Sigmoid colon (tissue), 7 donors: ENCODE results near the gene GLI3. TPM values are rescaled to one million over a fixed set of nuclear protein-coding genes. Genes with fewer than 3 reads are reported as not detected.

Experiments used
- DNase-seq: peaks from one replicate; pipeline ENCODE4 v3.0.0-alpha.2; 2019
- H3K27ac ChIP-seq, 4 donors: fragments of 200-600 bp; sonication (generic); one replicate each; pipeline ENCODE4 v1.5.1; 2016 to 2019; ENCODE audit warnings: mild to moderate bottlenecking in 1 of 4
- H3K27me3 ChIP-seq, 3 donors: fragments of 200-600 bp; sonication (generic); one replicate each; pipeline ENCODE4 v1.5.1; 2019; ENCODE audit warnings: mild to moderate bottlenecking in 1 of 3
- H3K36me3 ChIP-seq, 4 donors: fragments of 200-600 bp; sonication (generic); one replicate each; pipeline ENCODE4 v1.5.1; 2016 to 2019
- H3K4me1 ChIP-seq, 4 donors: fragments of 200-600 bp; sonication (generic); one replicate each; pipeline ENCODE4 v1.5.1; 2017 to 2019
- H3K4me3 ChIP-seq, 4 donors: fragments of 200-600 bp; sonication (generic); one replicate each; pipeline ENCODE4 v1.5.1; 2017 to 2019; ENCODE audit warnings: mild to moderate bottlenecking in 2 of 4, moderate library complexity in 1 of 4
- H3K9me3 ChIP-seq, 4 donors: fragments of 200-600 bp in 3 of 4; sonication (generic) in 3 of 4; one replicate each; pipeline versions ENCODE4 v1.5.1 to v1.6.1; 2013 to 2019
- CTCF ChIP-seq, 4 experiments: fragments of 450-650 bp in 3 of 4; fragments of 200-600 bp in 1 of 4; IDR thresholded peaks; one replicate each; pipeline ENCODE4 v1.5.1; 2016 to 2019; ENCODE audit warnings: antibody characterized with exemption in 4 of 4, mild to moderate bottlenecking in 3 of 4, moderate library complexity in 2 of 4
- EP300 ChIP-seq, 4 donors: sonication (generic); formaldehyde crosslinking; IDR thresholded peaks; one replicate each; pipeline ENCODE4 v1.6.1; 2017; ENCODE audit warnings: antibody characterized with exemption in 4 of 4
- POLR2A ChIP-seq, 2 donors: fragments of 450-650 bp; IDR thresholded peaks; one replicate each; pipeline ENCODE4 v1.6.1; 2016; ENCODE audit warnings: antibody characterized with exemption in 2 of 2, mild to moderate bottlenecking in 2 of 2, moderate library complexity in 2 of 2
- POLR2AphosphoS5 ChIP-seq, 4 donors: sonication (generic); formaldehyde crosslinking; IDR thresholded peaks; one replicate each; pipeline ENCODE4 v1.6.1; 2017; ENCODE audit warnings: antibody characterized with exemption in 4 of 4
- WGBS, 2 donors: extraction: QIAGEN DNeasy Blood & Tissue Kit; methylation state at CpG; one replicate each; pipeline ENCODE4 v1.1.7; 2013; 5-methylcytosine and 5-hydroxymethylcytosine counted together
- intact Hi-C: fragments of 100-400 bp; cut with DNase I; formaldehyde crosslinking; loops from one replicate; pipeline ENCODE4 v1.15.1; 2023
- polyA plus RNA-seq, 3 donors: library from polyadenylated mRNA; stranded (reverse); fragments of 200-250 nt; gene quantifications; one replicate each; pipeline ENCODE4 v1.2.3, GENCODE V29; 2013
- total RNA-seq, 4 donors: library from RNA; depleted of rRNA; stranded (reverse); fragments of >200 nt; gene quantifications; one replicate each; pipeline ENCODE4 v1.1.0, GENCODE V29; 2016
- donor health status: healthy with polysubstance abuse.
- donor health status: Bipolar disorder and iron deficiency.
- donor health status: healthy.

The GLI3 gene
- total and polyA plus RNA-seq, 7 donors, result 0.23 to 31.6 (median 17.2) TPM

GRCh38 chr7:42055171-42055570 lies 181.8 kb downstream of the GLI3 start:
- Histone ChIP-seq H3K4me1 (peaks cover 0 to 13% (median 5%) of the 10 kb centered on the region in 4 donors), H3K27ac (no peak overlapping the region), H3K27me3 (no peaks in the 10 kb centered on the region), H3K36me3 (peaks cover 0 to 13% (median 0%) of the 10 kb centered on the region in 4 donors), H3K9me3 (no peaks in the 10 kb centered on the region), H3K4me3 (no peak overlapping the region)
- 69 to 83% methylated on average over 5 of the region's 5 CpGs for WGBS, 2 donors
- intact Hi-C loops, result no loop called here
- DNase-seq, result no peak
- no peak for TF ChIP-seq POLR2AphosphoS5 (IDR thresholded peaks at IDR 0.05)
- TF ChIP-seq POLR2A (IDR thresholded peaks at IDR 0.05), result no peak
- TF ChIP-seq CTCF (IDR thresholded peaks at IDR 0.05), result no peak
- TF ChIP-seq EP300 (IDR thresholded peaks at IDR 0.05), result no peak

GRCh38 chr7:42053834-42054233 lies 183.2 kb downstream of the GLI3 start:
- TF ChIP-seq POLR2A (IDR thresholded peaks at IDR 0.05) (no peak), EP300 (IDR thresholded peaks at IDR 0.05) (no peak), POLR2AphosphoS5 (IDR thresholded peaks at IDR 0.05) (no peak), CTCF (IDR thresholded peaks at IDR 0.05) (no peak)
- Histone ChIP-seq H3K4me3 (no peak overlapping the region), H3K36me3 (peaks cover 0 to 15% (median 0%) of the 10 kb centered on the region in 4 donors), H3K27me3 (no peaks in the 10 kb centered on the region), H3K27ac (no peak overlapping the region), H3K9me3 (no peaks in the 10 kb centered on the region), H3K4me1 (peaks cover 0 to 11% (median 3%) of the 10 kb centered on the region in 4 donors)
- intact Hi-C loops, result no loop called here
- DNase-seq, result no peak
- WGBS, 2 donors, result 82 to 84% methylated on average over 2 of the region's 2 CpGs

- intact Hi-C loops, result no loop called here
- H3K4me3 ChIP-seq, result no peak overlapping the region
- H3K27me3 ChIP-seq, result no peaks in the 10 kb centered on the region
- peaks cover 0 to 46% (median 16%) of the 10 kb centered on the region in 4 donors for H3K36me3 ChIP-seq
- no peak for DNase-seq
- no peak overlapping the region for H3K27ac ChIP-seq
- peaks cover 0 to 18% (median 0%) of the 10 kb centered on the region in 4 donors for H3K4me1 ChIP-seq
- no peaks in the 10 kb centered on the region for H3K9me3 ChIP-seq
- no peak for TF ChIP-seq POLR2AphosphoS5 (IDR thresholded peaks at IDR 0.05)
- TF ChIP-seq POLR2A (IDR thresholded peaks at IDR 0.05), result no peak
- no peak for TF ChIP-seq EP300 (IDR thresholded peaks at IDR 0.05)
- WGBS, 2 donors, result 89 to 92% methylated on average over 5 of the region's 5 CpGs
These were observed 187.2 kb downstream of the GLI3 start for GRCh38 chr7:42049761-42050160.

- no peaks in the 10 kb centered on the region for H3K27me3 ChIP-seq
- H3K9me3 ChIP-seq, result no peaks in the 10 kb centered on the region
- H3K4me3 ChIP-seq, result no peak overlapping the region
- WGBS, 2 donors, result 62 to 74% methylated on average over 3 of the region's 3 CpGs
- TF ChIP-seq POLR2A (IDR thresholded peaks at IDR 0.05) (no peak), POLR2AphosphoS5 (IDR thresholded peaks at IDR 0.05) (no peak), EP300 (IDR thresholded peaks at IDR 0.05) (no peak), CTCF (IDR thresholded peaks at IDR 0.05) (no peak)
- H3K36me3 ChIP-seq, result peaks cover 0 to 58% (median 20%) of the 10 kb centered on the region in 4 donors
- H3K27ac ChIP-seq, result no peak overlapping the region
- no peak for DNase-seq
- peaks cover 0 to 9% (median 0%) of the 10 kb centered on the region in 4 donors for H3K4me1 ChIP-seq
- intact Hi-C loops, result no loop called here
These were observed 190.5 kb downstream of the GLI3 start for GRCh38 chr7:42046483-42046882.

- WGBS, 2 donors, result 66 to 79% methylated on average over 4 of the region's 4 CpGs
These were observed 191.0 kb downstream of the GLI3 start for GRCh38 chr7:42045961-42046360.

More at GRCh38 chr7:42045961-42046360, 191.0 kb downstream of the GLI3 start:
- intact Hi-C loops, result no loop called here
- Histone ChIP-seq H3K9me3 (no peaks in the 10 kb centered on the region), H3K4me1 (peaks cover 0 to 9% (median 0%) of the 10 kb centered on the region in 4 donors), H3K36me3 (peaks cover 0 to 56% (median 20%) of the 10 kb centered on the region in 4 donors), H3K27me3 (no peaks in the 10 kb centered on the region), H3K4me3 (no peak overlapping the region), H3K27ac (no peak overlapping the region)
- TF ChIP-seq CTCF (IDR thresholded peaks at IDR 0.05) (no peak), EP300 (IDR thresholded peaks at IDR 0.05) (no peak)
- DNase-seq, result no peak
